Fibroblast of skin of left biceps (primary cell): ENCODE data around the gene FBXL16.
A peak's percentile ranks its signal among the peaks of the same experiment; 100 is the strongest.
"Not testable (repeated sequence)": the region's sequence is repeated elsewhere in the genome, so short reads cannot be mapped to it uniquely, and the experiment has no call there.

Source experiments
- DNase-seq, 2 experiments: peaks; one replicate each; pipeline ENCODE4 v3.0.0-alpha.2; 2013; ENCODE audit warnings: low read depth in 2 of 2

FBXL16 gene, protein sequence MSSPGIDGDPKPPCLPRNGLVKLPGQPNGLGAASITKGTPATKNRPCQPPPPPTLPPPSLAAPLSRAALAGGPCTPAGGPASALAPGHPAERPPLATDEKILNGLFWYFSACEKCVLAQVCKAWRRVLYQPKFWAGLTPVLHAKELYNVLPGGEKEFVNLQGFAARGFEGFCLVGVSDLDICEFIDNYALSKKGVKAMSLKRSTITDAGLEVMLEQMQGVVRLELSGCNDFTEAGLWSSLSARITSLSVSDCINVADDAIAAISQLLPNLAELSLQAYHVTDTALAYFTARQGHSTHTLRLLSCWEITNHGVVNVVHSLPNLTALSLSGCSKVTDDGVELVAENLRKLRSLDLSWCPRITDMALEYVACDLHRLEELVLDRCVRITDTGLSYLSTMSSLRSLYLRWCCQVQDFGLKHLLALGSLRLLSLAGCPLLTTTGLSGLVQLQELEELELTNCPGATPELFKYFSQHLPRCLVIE

DNA sequence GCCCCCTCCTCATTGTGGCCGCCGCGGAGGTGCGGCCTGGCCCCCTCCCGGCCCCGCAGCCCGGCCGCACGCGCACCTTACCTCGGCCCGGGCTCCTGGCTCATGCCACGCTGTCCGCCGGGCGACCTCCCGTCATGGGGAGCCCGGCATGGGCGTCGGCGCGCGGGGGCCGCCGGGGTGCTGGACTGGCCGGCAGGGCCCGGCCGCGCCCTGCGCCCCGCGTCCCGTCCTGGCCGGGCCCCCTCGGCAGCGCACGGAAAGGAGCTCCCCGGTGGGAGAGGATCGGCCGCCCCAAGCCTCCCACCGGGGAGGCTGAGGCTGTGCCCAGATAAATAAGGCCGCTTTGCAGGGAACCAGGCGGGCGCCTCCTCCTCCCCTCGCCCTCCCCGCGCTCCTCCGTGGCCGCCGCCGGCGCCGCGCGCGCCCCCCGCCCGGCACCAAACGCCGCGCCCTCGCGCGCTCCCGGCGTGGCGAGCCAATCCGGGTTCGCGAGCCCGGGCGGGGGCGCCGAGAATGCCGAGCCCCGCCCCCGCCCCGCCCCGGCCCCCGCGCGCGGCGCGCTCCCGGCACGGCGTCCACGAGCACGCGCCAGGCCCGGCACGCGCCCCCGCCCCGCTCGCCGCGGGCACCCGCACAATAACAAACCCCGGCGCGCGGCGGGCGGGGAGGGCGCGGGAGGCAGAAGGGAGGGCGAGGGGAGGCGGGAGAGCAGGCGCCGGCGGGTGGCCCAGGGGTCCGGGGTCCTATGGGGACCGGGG, at the start of gene FBXL16:
Gene FBXL16, minus strand, starts transcription at position 371 of the 758 bp plus-strand sequence. CDS start 8,396 bp downstream, outside the sequence.
- DNase-seq: no peak

DNA sequence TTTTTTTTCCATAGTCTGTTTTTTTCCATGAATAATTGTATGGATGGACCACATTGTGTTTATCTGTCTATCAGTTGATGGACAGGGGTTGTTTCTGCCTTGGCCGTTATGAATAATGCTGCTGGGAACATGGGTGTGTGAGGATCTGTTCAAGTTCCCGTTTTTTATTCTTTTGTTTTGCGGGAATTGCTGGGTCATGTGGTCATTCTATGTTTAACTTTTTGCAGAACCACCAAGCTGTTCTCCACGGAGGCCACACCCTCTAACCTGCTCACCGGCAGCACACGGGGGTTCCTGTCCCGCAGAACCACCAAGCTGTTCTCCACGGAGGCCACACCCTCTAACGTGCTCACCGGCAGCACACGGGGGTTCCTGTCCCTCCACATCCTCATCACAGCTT, 49.1 kb upstream of the FBXL16 start:
- DNase-seq: no peak

DNA sequence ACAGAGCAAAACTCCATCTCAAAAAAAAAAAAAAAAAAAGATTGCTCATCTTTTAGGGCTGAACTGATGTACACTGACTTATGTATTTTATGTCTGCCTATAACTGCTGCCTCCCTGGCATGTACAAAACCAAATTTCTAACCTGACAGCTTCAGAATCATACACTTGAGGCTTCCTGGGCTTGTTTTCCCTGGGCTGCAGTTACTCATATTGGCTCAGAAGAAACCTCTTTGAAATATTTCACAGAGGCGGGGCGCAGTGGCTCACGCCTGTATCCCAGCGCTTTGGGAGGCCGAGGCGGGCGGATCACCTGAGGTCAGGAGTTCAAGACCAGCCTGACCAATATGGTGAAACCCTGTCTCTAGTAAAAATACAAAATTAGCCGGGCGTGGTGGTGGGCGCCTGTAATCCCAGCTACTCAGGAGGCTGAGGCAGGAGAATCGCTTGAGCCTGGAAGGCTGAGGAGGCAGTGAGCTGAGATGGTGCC, 48.6 kb upstream of the FBXL16 start:
- not testable (repeated sequence) for DNase-seq

- DNase-seq: no peak
Measured at GRCh38 chr16:752007-752312, 46.4 kb upstream of the FBXL16 start.

- DNase-seq: no peak
Measured at GRCh38 chr16:751152-752006, 45.8 kb upstream of the FBXL16 start.

GRCh38 chr16:750485-750884, 44.9 kb upstream of the FBXL16 start:
- no peak for DNase-seq

DNA sequence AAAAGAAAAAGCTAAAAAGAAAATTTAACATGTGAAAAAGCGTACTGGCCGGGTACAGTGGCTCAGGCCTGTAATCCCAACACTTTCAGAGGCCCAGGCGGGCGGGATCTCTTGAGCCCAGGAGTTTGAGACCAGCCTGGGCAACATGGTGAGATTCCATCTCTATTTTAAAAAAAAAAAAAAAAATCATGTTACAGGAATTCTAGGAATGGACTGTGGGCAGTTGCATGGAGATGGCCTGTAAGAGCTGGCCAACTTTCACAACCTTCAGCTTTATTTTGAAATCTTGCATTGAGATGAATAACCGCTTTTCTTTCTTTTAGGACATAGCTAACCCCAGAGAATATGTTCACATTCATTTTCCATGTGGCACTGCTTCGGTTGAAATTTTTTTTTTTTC, 43.4 kb upstream of the FBXL16 start:
- DNase-seq: peak; percentile 33 to 42

DNA sequence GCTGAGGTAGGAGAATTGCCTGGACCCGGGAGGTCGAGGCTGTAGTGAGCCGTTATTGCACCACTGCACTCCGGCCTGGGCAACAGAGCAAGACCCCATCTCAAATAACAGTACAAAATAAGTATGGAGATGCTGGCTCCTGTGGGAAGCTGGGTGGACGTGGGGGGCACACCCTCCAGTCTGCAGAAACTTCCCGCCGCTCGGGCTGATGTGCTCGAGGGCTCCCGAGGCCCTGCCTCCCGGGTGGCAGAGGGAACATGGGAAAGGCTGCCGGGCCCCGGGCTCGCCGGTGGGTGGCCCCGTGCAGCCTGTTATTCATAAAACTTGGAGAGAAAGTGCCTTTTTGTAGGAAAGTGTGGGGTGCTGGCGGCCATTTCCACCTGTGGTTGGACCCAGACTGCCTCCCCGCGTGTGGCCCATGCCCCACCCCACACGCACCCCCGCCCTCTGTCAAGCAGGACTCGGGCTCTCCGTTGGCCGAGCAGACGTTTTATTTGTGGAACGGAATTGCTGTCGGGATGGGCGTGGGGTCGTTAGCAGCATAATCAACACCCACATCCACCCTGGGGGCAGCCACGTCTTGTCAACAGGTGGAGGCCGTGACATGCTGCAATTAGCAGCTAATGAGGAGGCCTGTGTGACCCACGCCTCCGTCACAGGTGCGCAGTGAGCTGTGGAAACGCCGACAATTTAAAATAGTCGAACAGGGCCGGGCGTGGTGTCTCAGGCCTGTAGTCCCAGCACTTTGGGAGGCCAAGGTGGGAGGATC, 42.6 kb upstream of the FBXL16 start:
- no peak for DNase-seq

DNA sequence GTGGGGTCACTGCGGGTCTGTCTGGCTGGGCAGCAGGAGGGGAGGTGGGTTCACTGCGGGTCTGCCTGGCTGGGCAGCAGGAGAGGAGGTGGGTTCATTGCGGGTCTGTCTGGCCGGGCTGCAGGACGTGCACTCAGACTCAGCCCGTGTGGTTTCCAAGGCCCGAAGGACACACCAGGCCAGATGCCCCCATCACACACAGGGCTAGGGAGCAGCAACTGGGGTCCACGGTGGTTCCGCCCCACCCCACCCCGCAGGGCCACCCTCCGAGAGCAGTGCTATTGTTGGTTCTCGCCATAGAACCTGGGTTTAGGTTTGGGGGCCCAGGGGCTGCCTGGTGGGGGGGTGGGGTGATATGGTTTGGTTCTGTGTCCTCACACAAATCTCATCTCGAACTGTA, 41.0 kb upstream of the FBXL16 start:
- DNase-seq: no peak

DNA sequence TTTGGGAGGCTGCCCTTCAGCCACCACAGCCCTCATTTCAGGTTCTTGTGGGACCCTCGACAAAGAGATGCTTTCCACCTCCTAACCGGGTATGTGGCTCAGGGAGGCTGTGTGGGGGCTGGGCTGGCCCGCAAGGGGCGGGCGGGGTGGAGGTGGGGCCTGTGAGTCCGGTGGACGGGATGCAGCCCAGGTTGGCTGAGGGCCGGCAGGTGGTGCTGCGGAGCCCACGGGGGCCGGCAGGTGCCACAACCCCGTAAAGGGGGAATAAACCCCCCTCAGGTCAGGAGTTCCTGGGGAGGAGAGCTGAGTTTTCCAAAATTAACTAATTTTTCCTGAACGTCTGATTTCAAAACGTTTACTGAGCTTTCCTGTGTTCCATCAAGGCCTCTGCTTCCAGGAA, 40.1 kb upstream of the FBXL16 start:
- no peak for DNase-seq

- DNase-seq: no peak
Measured at GRCh38 chr16:743794-744500, 38.3 kb upstream of the FBXL16 start.

DNA sequence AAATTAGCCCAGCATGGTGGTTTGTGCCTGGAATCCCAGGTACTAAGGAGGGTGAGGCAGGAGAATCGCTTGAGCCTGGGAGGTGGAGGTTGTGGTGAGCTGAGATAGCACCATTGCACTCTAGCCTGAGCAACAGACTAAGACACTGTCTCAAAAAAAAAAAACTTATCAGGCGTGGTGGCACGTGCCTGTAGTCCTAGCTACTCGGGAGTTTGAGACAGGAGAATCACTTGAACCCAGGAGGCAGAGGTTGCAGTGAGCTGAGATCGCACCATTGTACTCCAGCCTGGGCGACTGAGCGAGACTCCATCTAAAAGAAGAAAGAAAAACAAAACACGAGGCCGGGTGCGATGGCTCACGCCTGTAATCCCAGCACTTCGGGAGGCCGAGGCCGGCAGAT, 37.3 kb upstream of the FBXL16 start:
- not testable (repeated sequence) for DNase-seq

- DNase-seq: no peak
Measured at GRCh38 chr16:741986-742629, 36.5 kb upstream of the FBXL16 start.

DNA sequence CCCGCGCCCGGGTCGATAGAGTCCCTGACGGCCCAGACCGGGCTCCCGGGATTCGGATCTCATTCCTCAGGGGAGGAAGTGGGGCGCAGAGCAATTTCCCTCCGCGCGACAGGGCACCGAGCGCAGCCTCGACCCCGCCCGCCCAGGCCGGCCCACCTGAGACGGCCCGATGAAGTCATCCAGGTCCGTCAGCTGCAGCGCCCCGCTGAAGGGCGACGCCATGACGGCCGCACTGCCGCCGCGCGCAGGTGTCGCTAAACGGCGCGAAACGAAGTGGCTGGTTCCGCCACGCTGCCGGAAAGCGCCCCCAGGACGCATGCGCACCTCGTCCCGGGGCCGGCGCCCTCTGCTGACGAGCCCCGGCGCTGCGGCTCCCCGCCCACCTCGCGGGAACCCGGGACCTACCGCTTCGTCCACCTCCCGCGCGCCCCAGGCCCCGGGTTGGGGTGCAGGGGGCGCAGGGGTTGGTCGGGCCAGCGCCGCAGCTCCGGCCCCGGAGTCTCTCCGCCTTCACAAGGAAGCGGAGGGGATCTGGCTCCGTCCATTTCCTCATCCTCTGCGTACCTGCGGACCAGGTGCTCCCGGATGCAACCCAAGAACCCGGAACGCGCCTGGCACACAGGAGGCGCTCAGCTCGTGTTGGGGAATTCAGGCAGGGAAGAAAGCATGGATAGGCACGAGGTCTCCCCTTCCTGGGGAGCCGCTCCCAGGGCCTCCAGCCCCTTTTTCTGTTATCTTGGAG, 35.3 kb upstream of the FBXL16 start, which contains the start of gene CIAO3:
Gene CIAO3, minus strand, starts transcription at position 234 of the 742 bp plus-strand sequence. Its CDS starts 12 bp downstream, at position 222.
- peak; percentile 69 to 73 for DNase-seq

GRCh38 chr16:740459-740763, 34.8 kb upstream of the FBXL16 start:
- DNase-seq: no peak

- DNase-seq: no peak
Measured at GRCh38 chr16:739560-740458, 34.2 kb upstream of the FBXL16 start.

- DNase-seq: no peak
Measured at GRCh38 chr16:736936-737481, 31.4 kb upstream of the FBXL16 start.

- DNase-seq: no peak
Measured at GRCh38 chr16:735982-736453, 30.4 kb upstream of the FBXL16 start.
